GM10248 (cell line): Measurements from ENCODE around the gene SLCO4A1.

Source experiments
- CTCF ChIA-PET: fragments of 300-600 bp; sonication (Branson Sonifier 250); formaldehyde crosslinking; extraction: SDS; loops from one replicate; lab custom pipeline; 2021; ENCODE audit warnings: antibody characterized with exemption; lab: Yijun Ruan, JAX
- POLR2A ChIA-PET: fragments of 350-650 bp; sonication (Branson Sonifier 250); formaldehyde crosslinking; extraction: SDS; loops from one replicate; lab custom pipeline; 2020; ENCODE audit warnings: antibody characterized with exemption; lab: Yijun Ruan, JAX
- DNase-seq: peaks from one replicate; pipeline ENCODE4 v3.0.0; 2012; ENCODE audit errors: extremely low spot score
- TF ChIP-seq, protein P1 (sequence below): IDR thresholded peaks from 2 replicates; pipeline ENCODE4 v1.5.1; 2012; ENCODE audit warnings: mild to moderate bottlenecking, low read depth; ENCODE audit errors: extremely low read depth, missing control alignments, control extremely low read depth

SLCO4A1 gene

DNA sequence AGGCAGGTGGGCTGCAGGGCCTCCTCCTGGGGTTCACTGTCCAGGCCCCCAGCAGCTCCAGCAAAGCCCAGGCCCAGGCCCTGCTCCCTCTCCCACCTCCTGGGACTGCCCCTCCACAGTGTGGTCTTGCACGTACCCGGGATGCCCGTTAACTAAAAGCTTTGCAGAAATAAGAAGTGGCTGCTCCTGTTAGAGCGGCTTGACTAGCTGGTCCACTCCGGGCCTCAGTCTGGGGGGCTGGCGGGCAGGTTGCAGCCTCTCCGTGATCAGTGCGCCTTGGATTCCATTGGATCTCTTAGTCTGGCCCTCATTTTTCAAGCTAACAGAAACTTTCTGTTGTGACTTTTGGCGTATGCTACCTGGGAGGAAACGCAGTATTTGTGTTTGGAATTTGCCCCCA lies 26.9 kb downstream of the SLCO4A1 start:
- DNase-seq = no peak
- POLR2A ChIA-PET = no interaction called here
- CTCF ChIA-PET = interaction anchor here (0.8 to 1.7 kb wide), 6 partner anchors 8 to 139 kb away, joined by 3 to 8 read pairs (median 4); no protein-coding TSS in a partner anchor
- TF ChIP-seq, protein P1, sequence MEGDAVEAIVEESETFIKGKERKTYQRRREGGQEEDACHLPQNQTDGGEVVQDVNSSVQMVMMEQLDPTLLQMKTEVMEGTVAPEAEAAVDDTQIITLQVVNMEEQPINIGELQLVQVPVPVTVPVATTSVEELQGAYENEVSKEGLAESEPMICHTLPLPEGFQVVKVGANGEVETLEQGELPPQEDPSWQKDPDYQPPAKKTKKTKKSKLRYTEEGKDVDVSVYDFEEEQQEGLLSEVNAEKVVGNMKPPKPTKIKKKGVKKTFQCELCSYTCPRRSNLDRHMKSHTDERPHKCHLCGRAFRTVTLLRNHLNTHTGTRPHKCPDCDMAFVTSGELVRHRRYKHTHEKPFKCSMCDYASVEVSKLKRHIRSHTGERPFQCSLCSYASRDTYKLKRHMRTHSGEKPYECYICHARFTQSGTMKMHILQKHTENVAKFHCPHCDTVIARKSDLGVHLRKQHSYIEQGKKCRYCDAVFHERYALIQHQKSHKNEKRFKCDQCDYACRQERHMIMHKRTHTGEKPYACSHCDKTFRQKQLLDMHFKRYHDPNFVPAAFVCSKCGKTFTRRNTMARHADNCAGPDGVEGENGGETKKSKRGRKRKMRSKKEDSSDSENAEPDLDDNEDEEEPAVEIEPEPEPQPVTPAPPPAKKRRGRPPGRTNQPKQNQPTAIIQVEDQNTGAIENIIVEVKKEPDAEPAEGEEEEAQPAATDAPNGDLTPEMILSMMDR = no peak

DNA sequence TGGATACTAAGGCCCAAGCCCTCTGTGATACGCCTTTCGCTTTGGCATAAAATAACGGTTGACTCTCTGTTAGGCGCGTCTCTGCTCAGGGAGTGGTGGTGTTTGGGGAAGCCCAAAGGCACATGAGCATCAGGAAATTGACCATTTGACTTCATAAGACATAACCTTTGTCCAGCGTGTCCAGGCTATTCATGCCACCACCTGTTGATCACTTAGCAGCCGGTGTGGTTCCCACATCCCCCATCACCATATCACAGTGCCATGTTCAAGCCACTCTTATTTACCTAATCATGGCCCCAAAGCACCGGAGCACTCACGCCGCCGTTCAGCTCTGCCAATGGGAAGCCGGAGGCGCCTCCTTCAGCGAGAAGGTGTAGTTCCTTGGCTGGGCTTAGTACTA lies 27.9 kb downstream of the SLCO4A1 start:
- ChIA-PET POLR2A (no interaction called here), CTCF (interaction anchor here (1.0 to 1.7 kb wide), 2 partner anchors 16 to 121 kb away, joined by 3 to 8 read pairs; no protein-coding TSS in a partner anchor)
- TF ChIP-seq, protein P1 = no peak
- no peak for DNase-seq

DNA sequence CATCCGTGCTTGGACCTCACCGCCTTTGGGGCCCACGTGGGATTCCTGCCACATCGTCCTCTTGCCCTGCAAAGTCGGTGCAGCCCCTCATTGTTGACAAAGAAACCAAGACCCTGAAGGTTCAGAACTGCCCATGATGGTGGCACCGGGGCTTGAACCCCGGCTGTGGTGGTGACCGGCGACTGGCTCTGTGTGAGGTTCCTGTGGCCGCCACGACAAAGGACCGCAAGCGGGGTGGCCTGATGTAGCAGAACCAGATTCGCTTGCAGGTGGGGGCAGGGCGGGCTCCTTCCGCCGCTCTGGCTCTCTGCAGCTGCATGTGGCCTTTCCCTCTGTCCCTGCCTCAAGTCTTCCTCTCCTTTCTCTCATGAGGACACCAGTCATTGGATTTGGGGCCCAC lies 28.7 kb downstream of the SLCO4A1 start:
- ChIA-PET POLR2A (no interaction called here), CTCF (interaction anchor here (1.2 kb wide), 1 partner anchor 15 kb away, joined by 3 read pairs; no protein-coding TSS in a partner anchor)
- DNase-seq = no peak

DNA sequence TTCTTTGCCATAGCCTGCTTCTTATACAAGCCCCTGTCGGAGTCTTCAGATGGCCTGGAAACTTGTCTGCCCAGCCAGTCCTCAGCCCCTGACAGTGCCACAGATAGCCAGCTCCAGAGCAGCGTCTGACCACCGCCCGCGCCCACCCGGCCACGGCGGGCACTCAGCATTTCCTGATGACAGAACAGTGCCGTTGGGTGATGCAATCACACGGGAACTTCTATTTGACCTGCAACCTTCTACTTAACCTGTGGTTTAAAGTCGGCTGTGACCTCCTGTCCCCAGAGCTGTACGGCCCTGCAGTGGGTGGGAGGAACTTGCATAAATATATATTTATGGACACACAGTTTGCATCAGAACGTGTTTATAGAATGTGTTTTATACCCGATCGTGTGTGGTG lies 29.5 kb downstream of the SLCO4A1 start:
- CTCF ChIA-PET = interaction anchor here (1.2 kb wide), 1 partner anchor 16 kb away, joined by 3 read pairs; no protein-coding TSS in a partner anchor
- POLR2A ChIA-PET = no interaction called here
- TF ChIP-seq, protein P1 = no peak
- no peak for DNase-seq

More for the DNA sequence above, 28.7 kb downstream of the SLCO4A1 start:
- TF ChIP-seq, protein P1 = no peak

DNA sequence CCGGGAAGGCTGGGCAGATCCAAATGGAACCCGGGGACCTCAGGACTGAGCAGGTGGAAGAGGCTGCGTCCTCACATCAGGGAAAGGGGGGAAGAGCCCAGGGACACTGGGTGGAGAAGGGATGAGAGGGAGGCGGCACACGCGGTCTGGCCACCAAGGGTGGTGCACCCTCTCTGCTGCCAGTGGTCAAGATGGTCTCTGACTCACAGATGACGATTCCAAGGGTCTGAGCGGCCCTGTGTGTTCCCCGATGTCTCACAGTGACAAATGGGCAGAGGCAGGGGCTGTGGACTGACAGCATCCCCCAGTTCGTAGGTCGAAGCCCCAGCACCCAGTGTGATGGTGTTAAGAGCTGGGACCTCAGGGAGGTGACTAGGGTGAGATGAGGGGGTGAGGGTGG lies 32.1 kb downstream of the SLCO4A1 start:
- TF ChIP-seq, protein P1 = no peak
- CTCF ChIA-PET = interaction anchor here (2.2 kb wide), 1 partner anchor 117 kb away, joined by 7 read pairs; no protein-coding TSS in a partner anchor
- POLR2A ChIA-PET = no interaction called here
- DNase-seq = no peak

DNA sequence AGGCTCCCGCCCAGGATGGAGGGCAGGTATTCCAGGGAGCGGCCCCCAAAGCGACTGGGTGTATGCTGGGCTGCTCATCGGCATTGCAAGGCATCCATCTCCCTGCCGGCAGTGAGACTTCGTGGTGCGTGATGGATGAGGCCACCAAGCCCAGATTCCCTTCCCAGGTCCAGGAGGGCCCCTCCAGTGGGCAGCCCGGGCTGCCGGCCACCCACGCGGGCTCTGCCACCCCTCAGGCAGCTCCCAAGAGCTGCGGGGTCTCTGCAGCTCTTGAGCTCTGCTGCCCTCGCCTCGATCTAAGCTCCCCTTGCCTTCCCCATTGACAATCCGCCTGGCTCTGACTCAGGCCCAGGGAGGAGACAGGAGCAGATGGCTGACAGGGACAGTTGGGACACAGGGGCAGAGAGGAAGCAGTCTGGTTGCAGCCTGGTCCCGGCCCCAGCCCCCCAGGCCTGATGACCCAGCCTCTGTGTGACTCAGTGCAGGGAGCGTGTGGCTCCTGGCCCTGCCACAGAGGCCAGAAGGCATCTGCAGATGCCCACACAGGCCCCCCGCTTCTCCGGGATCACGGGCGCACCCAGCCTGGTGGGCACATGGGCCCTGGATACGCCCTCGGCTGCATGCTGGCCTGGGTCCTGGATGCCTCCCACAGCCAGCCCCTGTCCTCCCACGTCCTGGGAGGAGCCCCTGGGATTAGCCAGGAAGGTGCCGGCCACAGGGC lies 33.0 kb downstream of the SLCO4A1 start:
- ChIA-PET CTCF (interaction anchor here (2.2 kb wide), 1 partner anchor 116 kb away, joined by 7 read pairs; no protein-coding TSS in a partner anchor), POLR2A (no interaction called here)
- TF ChIP-seq, protein P1 = no peak
- no peak for DNase-seq
